ENCODE results near the gene PTPN1. TPM values are rescaled to one million over a fixed set of nuclear protein-coding genes. Genes with fewer than 3 reads are reported as not detected.
A peak's percentile ranks its signal among the peaks of the same experiment; 100 is the strongest.

Gene PTPN1
- total and polyA plus RNA-seq, 2 experiments from 2014 or later = 19.4 to 29.4 TPM

DNA sequence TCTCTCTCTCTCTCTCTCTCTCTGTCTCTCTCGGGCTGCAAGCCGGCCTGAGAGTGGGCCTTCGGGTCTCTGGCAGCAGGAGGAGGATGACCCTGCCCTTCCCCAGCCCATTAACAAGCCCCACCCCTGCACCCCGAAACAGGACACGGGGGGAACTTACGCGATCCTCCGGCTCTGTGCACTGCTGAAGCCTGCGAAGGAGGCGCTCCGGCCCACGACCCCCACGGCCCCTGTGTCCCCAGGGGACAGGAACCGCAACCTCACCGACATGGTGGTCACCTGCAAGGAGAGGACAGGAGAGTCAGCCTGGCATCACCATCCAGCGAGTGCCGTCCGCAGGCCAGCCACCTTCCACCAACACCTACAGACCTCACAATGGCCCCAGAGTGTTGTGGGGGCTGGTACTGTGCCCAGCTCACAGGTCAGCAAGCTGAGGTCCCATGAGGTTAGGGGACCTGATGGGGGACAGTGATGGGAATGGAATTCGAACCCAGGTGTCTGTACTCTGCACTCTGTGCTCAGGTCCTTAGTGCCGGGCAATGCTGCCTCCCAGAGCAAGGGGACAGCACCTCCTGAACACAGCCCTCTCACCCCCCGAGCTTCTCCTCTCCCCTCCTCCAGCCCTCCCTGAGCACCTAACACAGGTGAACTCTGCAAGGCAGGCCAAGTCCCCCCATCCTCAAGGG, 120.5 kb downstream of the PTPN1 start:
- H3K36me3 ChIP-seq = no peaks in the 10 kb centered on the region
- no peak overlapping the region for H3K4me3 ChIP-seq
- H3K9me3 ChIP-seq (ENCODE audit: low read depth) = no peaks in the 10 kb centered on the region
- no peak for DNase-seq (ENCODE audit: low read depth in 1 of 2, low spot score in 1 of 2)
- no peaks in the 10 kb centered on the region for H3K27me3 ChIP-seq
- TF ChIP-seq, protein P1, sequence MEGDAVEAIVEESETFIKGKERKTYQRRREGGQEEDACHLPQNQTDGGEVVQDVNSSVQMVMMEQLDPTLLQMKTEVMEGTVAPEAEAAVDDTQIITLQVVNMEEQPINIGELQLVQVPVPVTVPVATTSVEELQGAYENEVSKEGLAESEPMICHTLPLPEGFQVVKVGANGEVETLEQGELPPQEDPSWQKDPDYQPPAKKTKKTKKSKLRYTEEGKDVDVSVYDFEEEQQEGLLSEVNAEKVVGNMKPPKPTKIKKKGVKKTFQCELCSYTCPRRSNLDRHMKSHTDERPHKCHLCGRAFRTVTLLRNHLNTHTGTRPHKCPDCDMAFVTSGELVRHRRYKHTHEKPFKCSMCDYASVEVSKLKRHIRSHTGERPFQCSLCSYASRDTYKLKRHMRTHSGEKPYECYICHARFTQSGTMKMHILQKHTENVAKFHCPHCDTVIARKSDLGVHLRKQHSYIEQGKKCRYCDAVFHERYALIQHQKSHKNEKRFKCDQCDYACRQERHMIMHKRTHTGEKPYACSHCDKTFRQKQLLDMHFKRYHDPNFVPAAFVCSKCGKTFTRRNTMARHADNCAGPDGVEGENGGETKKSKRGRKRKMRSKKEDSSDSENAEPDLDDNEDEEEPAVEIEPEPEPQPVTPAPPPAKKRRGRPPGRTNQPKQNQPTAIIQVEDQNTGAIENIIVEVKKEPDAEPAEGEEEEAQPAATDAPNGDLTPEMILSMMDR (IDR thresholded peaks at IDR 0.05; ENCODE audit: low read depth, low read length) = no peak
- H3K27ac ChIP-seq = no peak overlapping the region
- H3K4me1 ChIP-seq (ENCODE audit: low read depth) = peaks cover 12% of the 10 kb centered on the region

- H3K27ac ChIP-seq = no peak overlapping the region
- H3K4me1 ChIP-seq (ENCODE audit: low read depth) = peaks cover 25% of the 10 kb centered on the region
- TF ChIP-seq, protein P1 (IDR thresholded peaks at IDR 0.05; ENCODE audit: low read depth, low read length) = no peak
- no peak overlapping the region for H3K4me3 ChIP-seq
- no peaks in the 10 kb centered on the region for H3K9me3 ChIP-seq (ENCODE audit: low read depth)
- no peak for DNase-seq (ENCODE audit: low read depth in 1 of 2, low spot score in 1 of 2)
- H3K36me3 ChIP-seq = no peaks in the 10 kb centered on the region
- no peaks in the 10 kb centered on the region for H3K27me3 ChIP-seq
These were observed 122.1 kb downstream of the PTPN1 start for GRCh38 chr20:50632236-50632635.

DNA sequence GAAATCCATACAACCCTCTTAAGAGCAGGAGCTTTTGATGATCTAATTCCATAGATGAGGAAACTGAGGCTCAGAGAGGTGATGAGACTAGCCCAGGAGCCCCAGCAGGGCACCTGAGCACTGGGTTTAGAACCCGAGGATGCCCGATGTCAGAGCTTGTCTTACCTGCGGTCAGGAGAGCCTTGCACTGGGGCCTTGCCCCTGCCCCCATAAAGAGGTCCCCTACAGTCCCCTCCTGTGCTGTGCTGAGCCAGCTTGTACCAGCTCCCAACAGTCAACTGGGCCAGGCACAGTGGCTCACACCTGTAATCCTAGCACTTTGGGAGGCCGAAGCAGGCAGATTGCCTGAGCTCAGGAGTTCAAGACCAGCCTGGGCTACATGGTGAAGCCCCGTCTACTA, 122.5 kb downstream of the PTPN1 start:
- TF ChIP-seq, protein P1 (IDR thresholded peaks at IDR 0.05; ENCODE audit: low read depth, low read length) = no peak
- Histone ChIP-seq H3K4me3 (no peak overlapping the region), H3K27me3 (no peaks in the 10 kb centered on the region), H3K36me3 (no peaks in the 10 kb centered on the region), H3K4me1 (ENCODE audit: low read depth) (peaks cover 30% of the 10 kb centered on the region), H3K27ac (no peak overlapping the region), H3K9me3 (ENCODE audit: low read depth) (no peaks in the 10 kb centered on the region)
- DNase-seq (ENCODE audit: low read depth in 1 of 2, low spot score in 1 of 2) = no peak

DNA sequence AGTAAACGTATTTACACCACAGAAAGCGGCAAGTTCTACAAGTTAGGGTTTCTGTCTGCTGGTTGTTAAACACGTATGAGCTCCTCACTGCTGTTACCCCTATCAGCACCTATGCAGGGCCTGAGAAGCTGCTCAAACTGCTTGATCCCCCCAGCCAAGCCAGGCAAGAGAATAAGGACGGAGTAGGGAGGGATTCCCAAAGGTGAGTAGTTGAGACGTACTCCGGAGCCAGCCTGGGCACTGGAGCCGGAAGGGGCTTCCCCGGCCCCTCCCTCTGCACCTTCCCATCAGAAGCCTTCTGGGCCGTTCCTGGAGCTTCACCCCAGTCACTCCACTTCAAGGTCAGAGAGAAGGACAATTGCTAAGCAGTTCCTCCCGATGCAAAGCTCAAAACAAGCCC, 123.2 kb downstream of the PTPN1 start:
- Histone ChIP-seq H3K4me1 (ENCODE audit: low read depth) (peaks cover 35% of the 10 kb centered on the region), H3K36me3 (no peaks in the 10 kb centered on the region), H3K27ac (peak overlapping the region; percentile 21), H3K27me3 (no peaks in the 10 kb centered on the region), H3K9me3 (ENCODE audit: low read depth) (no peaks in the 10 kb centered on the region), H3K4me3 (no peak overlapping the region)
- TF ChIP-seq, protein P1 (IDR thresholded peaks at IDR 0.05; ENCODE audit: low read depth, low read length) = no peak
- DNase-seq (ENCODE audit: low read depth in 1 of 2, low spot score in 1 of 2) = peak in 1 of 2 donors; percentile 32

GRCh38 chr20:50634191-50634590, 124.0 kb downstream of the PTPN1 start:
- TF ChIP-seq, protein P1 (IDR thresholded peaks at IDR 0.05; ENCODE audit: low read depth, low read length) = no peak
- H3K27ac ChIP-seq = no peak overlapping the region
- H3K27me3 ChIP-seq = no peaks in the 10 kb centered on the region

More at GRCh38 chr20:50634191-50634590, 124.0 kb downstream of the PTPN1 start:
- H3K4me3 ChIP-seq = no peak overlapping the region
- H3K9me3 ChIP-seq (ENCODE audit: low read depth) = no peaks in the 10 kb centered on the region
- no peaks in the 10 kb centered on the region for H3K36me3 ChIP-seq
- peaks cover 39% of the 10 kb centered on the region for H3K4me1 ChIP-seq (ENCODE audit: low read depth)
- no peak for DNase-seq (ENCODE audit: low read depth in 1 of 2, low spot score in 1 of 2)

Other genes with a start within 250 kb of the PTPN1 start
- 3.0 and 3.8 TPM in 2 replicates for gene RIPOR3, start 181.2 kb downstream of the PTPN1 start, total RNA-seq
- 0.91 and 4.8 TPM in 2 replicates for gene RIPOR3, start 181.2 kb downstream of the PTPN1 start, polyA plus RNA-seq
- gene PARD6B, start 221.2 kb downstream of the PTPN1 start, total RNA-seq = 15.5 and 20.0 TPM in 2 replicates
- 10.2 and 20.4 TPM in 2 replicates for gene PARD6B, start 221.2 kb downstream of the PTPN1 start, polyA plus RNA-seq